GM12801 (cell line): ENCODE data around the gene CUL4A.

Experiments
- CTCF ChIP-seq: IDR thresholded peaks from one replicate; pipeline ENCODE4 v1.5.1; 2011; ENCODE audit warnings: control low read depth; ENCODE audit not compliant: insufficient read length; ENCODE audit errors: extremely low read depth

The CUL4A gene

GRCh38 chr13:113224486-113224885 is 15.1 kb downstream of the CUL4A start:
- TF ChIP-seq CTCF = no peak

GRCh38 chr13:113225515-113225914 is 16.1 kb downstream of the CUL4A start:
- no peak for TF ChIP-seq CTCF

- no peak for TF ChIP-seq CTCF
Measured at GRCh38 chr13:113226873-113227450, 17.5 kb downstream of the CUL4A start.

- TF ChIP-seq CTCF = no peak
Measured at GRCh38 chr13:113229161-113229560, 19.7 kb downstream of the CUL4A start.

GRCh38 chr13:113229791-113230190 is 20.4 kb downstream of the CUL4A start:
- TF ChIP-seq CTCF = no peak

GRCh38 chr13:113231306-113232207 is 22.1 kb downstream of the CUL4A start:
- TF ChIP-seq CTCF = no peak

- TF ChIP-seq CTCF = no peak
Measured at GRCh38 chr13:113232208-113233003, 23.0 kb downstream of the CUL4A start.
